Esophagus squamous epithelium (tissue), 4 donors: ENCODE measurements around the gene ILF2.

Experiments
- POLR2A ChIP-seq, 4 donors: fragments of 450-650 bp; IDR thresholded peaks; one replicate each; pipeline ENCODE4 v1.6.1; 2017; ENCODE audit warnings: antibody characterized with exemption in 4 of 4, mild to moderate bottlenecking in 4 of 4, moderate library complexity in 3 of 4
- TF ChIP-seq, protein P1 (sequence below), 6 experiments: fragments of 450-650 bp in 4 of 6; fragments of 200-600 bp in 2 of 6; sonication (generic) in 2 of 6; IDR thresholded peaks; one replicate each; pipeline ENCODE4 v1.5.1; 2016 to 2019; ENCODE audit warnings: antibody characterized with exemption in 6 of 6, mild to moderate bottlenecking in 4 of 6, moderate library complexity in 4 of 6

DNA sequence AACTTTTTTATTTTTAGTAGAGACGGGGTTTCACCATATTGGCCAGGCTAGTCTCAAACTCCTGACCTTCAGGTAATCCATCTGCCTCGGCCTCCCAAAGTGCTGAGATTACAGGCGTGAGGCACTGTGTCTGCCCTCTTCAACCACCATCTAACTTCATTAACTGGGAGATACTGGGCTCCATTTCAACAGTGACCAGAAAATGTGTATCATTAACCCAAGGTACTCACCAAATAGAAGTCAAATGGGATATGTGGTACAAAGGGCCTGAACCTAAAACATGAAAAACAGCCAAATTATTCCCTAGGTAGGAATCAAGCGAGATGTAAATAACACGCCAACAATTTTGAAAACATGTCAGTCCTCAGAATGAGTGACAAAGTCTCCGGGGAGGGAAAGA lies 1.2 kb downstream of the ILF2 start:
- TF ChIP-seq, protein P1, sequence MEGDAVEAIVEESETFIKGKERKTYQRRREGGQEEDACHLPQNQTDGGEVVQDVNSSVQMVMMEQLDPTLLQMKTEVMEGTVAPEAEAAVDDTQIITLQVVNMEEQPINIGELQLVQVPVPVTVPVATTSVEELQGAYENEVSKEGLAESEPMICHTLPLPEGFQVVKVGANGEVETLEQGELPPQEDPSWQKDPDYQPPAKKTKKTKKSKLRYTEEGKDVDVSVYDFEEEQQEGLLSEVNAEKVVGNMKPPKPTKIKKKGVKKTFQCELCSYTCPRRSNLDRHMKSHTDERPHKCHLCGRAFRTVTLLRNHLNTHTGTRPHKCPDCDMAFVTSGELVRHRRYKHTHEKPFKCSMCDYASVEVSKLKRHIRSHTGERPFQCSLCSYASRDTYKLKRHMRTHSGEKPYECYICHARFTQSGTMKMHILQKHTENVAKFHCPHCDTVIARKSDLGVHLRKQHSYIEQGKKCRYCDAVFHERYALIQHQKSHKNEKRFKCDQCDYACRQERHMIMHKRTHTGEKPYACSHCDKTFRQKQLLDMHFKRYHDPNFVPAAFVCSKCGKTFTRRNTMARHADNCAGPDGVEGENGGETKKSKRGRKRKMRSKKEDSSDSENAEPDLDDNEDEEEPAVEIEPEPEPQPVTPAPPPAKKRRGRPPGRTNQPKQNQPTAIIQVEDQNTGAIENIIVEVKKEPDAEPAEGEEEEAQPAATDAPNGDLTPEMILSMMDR (IDR thresholded peaks at IDR 0.05): no peak
- no peak for TF ChIP-seq POLR2A (IDR thresholded peaks at IDR 0.05)
